ENCODE data around the gene OR10Z1.

DNA sequence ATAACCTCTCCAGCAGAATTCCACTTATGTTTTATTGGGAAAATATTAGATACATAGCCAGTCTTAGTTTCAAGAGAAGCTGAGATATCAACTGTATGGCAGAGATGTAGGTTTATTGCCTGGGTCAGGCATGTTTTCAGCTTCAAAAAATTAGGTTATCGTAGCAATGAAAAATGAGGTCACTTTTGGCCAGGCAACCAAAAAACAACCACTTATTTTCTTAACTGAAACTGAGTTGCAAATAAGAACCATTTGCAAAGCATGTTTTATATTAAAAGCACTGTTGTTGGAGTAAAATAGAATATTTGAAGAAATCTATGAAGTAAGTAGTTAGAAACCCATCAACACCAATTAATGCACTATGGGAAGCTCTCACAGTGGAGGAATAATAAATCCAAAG is 45.4 kb upstream of the OR10Z1 start:
- TF ChIP-seq ZNF274 (IDR thresholded peaks at IDR 0.05; ENCODE audit: borderline replicate concordance, extremely low read depth, low read length) (no peak), MAFK (IDR thresholded peaks at IDR 0.05; ENCODE audit: low read depth, low read length) (no peak), EZH2 (IDR thresholded peaks at IDR 0.05; ENCODE audit: low read depth, low read length, severe bottlenecking) (no peak), POLR2A (IDR thresholded peaks at IDR 0.05; ENCODE audit: control extremely low read depth in 1 of 2, low read depth in 2 of 2, low read length in 2 of 2) (no peak), KDM5A (IDR thresholded peaks at IDR 0.05; ENCODE audit: low read length) (no peak), EP300 (IDR thresholded peaks at IDR 0.05; ENCODE audit: borderline replicate concordance in 1 of 2, low read depth in 2 of 2, low read length in 2 of 2) (no peak), YY1 (IDR thresholded peaks at IDR 0.05; ENCODE audit: low read depth, low read length) (no peak)
- TF ChIP-seq, protein P1, sequence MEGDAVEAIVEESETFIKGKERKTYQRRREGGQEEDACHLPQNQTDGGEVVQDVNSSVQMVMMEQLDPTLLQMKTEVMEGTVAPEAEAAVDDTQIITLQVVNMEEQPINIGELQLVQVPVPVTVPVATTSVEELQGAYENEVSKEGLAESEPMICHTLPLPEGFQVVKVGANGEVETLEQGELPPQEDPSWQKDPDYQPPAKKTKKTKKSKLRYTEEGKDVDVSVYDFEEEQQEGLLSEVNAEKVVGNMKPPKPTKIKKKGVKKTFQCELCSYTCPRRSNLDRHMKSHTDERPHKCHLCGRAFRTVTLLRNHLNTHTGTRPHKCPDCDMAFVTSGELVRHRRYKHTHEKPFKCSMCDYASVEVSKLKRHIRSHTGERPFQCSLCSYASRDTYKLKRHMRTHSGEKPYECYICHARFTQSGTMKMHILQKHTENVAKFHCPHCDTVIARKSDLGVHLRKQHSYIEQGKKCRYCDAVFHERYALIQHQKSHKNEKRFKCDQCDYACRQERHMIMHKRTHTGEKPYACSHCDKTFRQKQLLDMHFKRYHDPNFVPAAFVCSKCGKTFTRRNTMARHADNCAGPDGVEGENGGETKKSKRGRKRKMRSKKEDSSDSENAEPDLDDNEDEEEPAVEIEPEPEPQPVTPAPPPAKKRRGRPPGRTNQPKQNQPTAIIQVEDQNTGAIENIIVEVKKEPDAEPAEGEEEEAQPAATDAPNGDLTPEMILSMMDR (IDR thresholded peaks at IDR 0.05; ENCODE audit: control extremely low read depth in 1 of 3, insufficient read depth in 1 of 3, low read depth in 1 of 3, low read length in 3 of 3): no peak
- TF ChIP-seq, protein P2, sequence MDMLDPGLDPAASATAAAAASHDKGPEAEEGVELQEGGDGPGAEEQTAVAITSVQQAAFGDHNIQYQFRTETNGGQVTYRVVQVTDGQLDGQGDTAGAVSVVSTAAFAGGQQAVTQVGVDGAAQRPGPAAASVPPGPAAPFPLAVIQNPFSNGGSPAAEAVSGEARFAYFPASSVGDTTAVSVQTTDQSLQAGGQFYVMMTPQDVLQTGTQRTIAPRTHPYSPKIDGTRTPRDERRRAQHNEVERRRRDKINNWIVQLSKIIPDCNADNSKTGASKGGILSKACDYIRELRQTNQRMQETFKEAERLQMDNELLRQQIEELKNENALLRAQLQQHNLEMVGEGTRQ (IDR thresholded peaks at IDR 0.05; ENCODE audit: low read length): no peak
